Body of pancreas (tissue), 4 donors: Measurements from ENCODE around the gene SLC29A2. TPM values are rescaled to one million over a fixed set of nuclear protein-coding genes. Genes with fewer than 3 reads are reported as not detected.

ENCODE experiments used
- ATAC-seq: fragments of 150-250 bp; one replicate; pipeline ENCODE4 v1.9.1; 2016
- DNase-seq, 4 donors: peaks; one replicate each; pipeline ENCODE4 v3.0.0-alpha.2; 2019
- H3K27ac ChIP-seq, 4 donors: fragments of 200-600 bp; sonication (generic); 1 replicate in 3 of 4; 2 replicates in 1 of 4; pipeline versions ENCODE4 v1.5.1 to v1.6.1; 2016 to 2019; ENCODE audit warnings: mild to moderate bottlenecking in 1 of 4, mixed read lengths in 1 of 4, moderate library complexity in 1 of 4
- H3K27me3 ChIP-seq, 2 donors: fragments of 200-600 bp; sonication (generic); one replicate each; pipeline ENCODE4 v1.6.0; 2016; ENCODE audit warnings: mild to moderate bottlenecking in 1 of 2
- H3K36me3 ChIP-seq, 2 donors: fragments of 200-600 bp; sonication (generic); replicated peaks in 1 of 2; 2 replicates each; pipeline ENCODE4 v1.5.1; 2016; ENCODE audit warnings: low read depth in 2 of 2; ENCODE audit not compliant: insufficient read depth in 1 of 2
- H3K4me1 ChIP-seq: fragments of 200-600 bp; sonication (generic); one replicate; pipeline ENCODE4 v1.6.0; 2016
- H3K4me3 ChIP-seq, 2 donors: fragments of 200-600 bp; sonication (generic); 1 replicate in 1 of 2; 2 replicates in 1 of 2; pipeline ENCODE4 v1.5.1; 2016 to 2019
- H3K9me3 ChIP-seq, 3 donors: fragments of 200-600 bp; sonication (generic); 1 replicate in 2 of 3; 2 replicates in 1 of 3; pipeline ENCODE4 v1.5.1; 2016
- POLR2A ChIP-seq, 3 donors: fragments of 450-650 bp; IDR thresholded peaks; one replicate each; pipeline ENCODE4 v1.6.1; 2016; ENCODE audit warnings: antibody characterized with exemption in 3 of 3, mild to moderate bottlenecking in 2 of 3
- WGBS, 2 donors: methylation state at CpG; one replicate each; pipeline ENCODE4 v1.1.5; 2017; 5-methylcytosine and 5-hydroxymethylcytosine counted together
- intact Hi-C: fragments of 100-400 bp; cut with DNase I; formaldehyde crosslinking; loops from one replicate; pipeline ENCODE4 v1.15.1; 2023
- total RNA-seq, 2 donors: library from RNA; depleted of rRNA; stranded (reverse); fragments of >200 nt; gene quantifications; one replicate each; pipeline ENCODE4 v1.1.0, GENCODE V29; 2016
- TF ChIP-seq, protein P1 (sequence below), 7 experiments: fragments of 450-650 bp in 4 of 7; fragments of 200-600 bp in 3 of 7; sonication (generic) in 3 of 7; IDR thresholded peaks; one replicate each; pipeline ENCODE4 v1.5.1; 2016 to 2019; ENCODE audit warnings: antibody characterized with exemption in 7 of 7

Gene SLC29A2
- total RNA-seq, 2 donors from 2014 or later: 5.4 to 14.2 TPM

GRCh38 chr11:66413167-66413566 lies 41.6 kb upstream of the SLC29A2 start:
- intact Hi-C loops: no loop called here
- ATAC-seq (no peak), DNase-seq (no peak)
- Histone ChIP-seq H3K27ac (no peak overlapping the region), H3K4me1 (peaks cover 8% of the 10 kb centered on the region), H3K36me3 (no peaks in the 10 kb centered on the region), H3K27me3 (no peaks in the 10 kb centered on the region), H3K4me3 (no peak overlapping the region), H3K9me3 (no peaks in the 10 kb centered on the region)
- TF ChIP-seq POLR2A (IDR thresholded peaks at IDR 0.05): no peak
- TF ChIP-seq, protein P1, sequence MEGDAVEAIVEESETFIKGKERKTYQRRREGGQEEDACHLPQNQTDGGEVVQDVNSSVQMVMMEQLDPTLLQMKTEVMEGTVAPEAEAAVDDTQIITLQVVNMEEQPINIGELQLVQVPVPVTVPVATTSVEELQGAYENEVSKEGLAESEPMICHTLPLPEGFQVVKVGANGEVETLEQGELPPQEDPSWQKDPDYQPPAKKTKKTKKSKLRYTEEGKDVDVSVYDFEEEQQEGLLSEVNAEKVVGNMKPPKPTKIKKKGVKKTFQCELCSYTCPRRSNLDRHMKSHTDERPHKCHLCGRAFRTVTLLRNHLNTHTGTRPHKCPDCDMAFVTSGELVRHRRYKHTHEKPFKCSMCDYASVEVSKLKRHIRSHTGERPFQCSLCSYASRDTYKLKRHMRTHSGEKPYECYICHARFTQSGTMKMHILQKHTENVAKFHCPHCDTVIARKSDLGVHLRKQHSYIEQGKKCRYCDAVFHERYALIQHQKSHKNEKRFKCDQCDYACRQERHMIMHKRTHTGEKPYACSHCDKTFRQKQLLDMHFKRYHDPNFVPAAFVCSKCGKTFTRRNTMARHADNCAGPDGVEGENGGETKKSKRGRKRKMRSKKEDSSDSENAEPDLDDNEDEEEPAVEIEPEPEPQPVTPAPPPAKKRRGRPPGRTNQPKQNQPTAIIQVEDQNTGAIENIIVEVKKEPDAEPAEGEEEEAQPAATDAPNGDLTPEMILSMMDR (IDR thresholded peaks at IDR 0.05): no peak
- 54 to 62% methylated on average over 6 of the region's 6 CpGs for WGBS, 2 donors

GRCh38 chr11:66412110-66412509 lies 40.5 kb upstream of the SLC29A2 start:
- TF ChIP-seq, protein P1 (IDR thresholded peaks at IDR 0.05): no peak
- no peak for TF ChIP-seq POLR2A (IDR thresholded peaks at IDR 0.05)
- H3K27ac ChIP-seq: no peak overlapping the region
- H3K4me1 ChIP-seq: peaks cover 6% of the 10 kb centered on the region
- WGBS, 2 donors: 59 to 62% methylated on average over 6 of the region's 7 CpGs
- H3K36me3 ChIP-seq: no peaks in the 10 kb centered on the region
- H3K4me3 ChIP-seq: no peak overlapping the region
- no peaks in the 10 kb centered on the region for H3K9me3 ChIP-seq
- no peak for ATAC-seq
- no peak for DNase-seq
- H3K27me3 ChIP-seq: no peaks in the 10 kb centered on the region
- intact Hi-C loops: no loop called here

- no peaks in the 10 kb centered on the region for H3K27me3 ChIP-seq
- DNase-seq (no peak), ATAC-seq (no peak)
- TF ChIP-seq, protein P1 (IDR thresholded peaks at IDR 0.05): no peak
- TF ChIP-seq POLR2A (IDR thresholded peaks at IDR 0.05): no peak
- peaks cover 6% of the 10 kb centered on the region for H3K4me1 ChIP-seq
- H3K4me3 ChIP-seq: no peak overlapping the region
- no peaks in the 10 kb centered on the region for H3K36me3 ChIP-seq
- no peak overlapping the region for H3K27ac ChIP-seq
- no peaks in the 10 kb centered on the region for H3K9me3 ChIP-seq
- WGBS, 2 donors: 49 to 57% methylated on average over 4 of the region's 4 CpGs
- intact Hi-C loops: no loop called here
These were observed 39.8 kb upstream of the SLC29A2 start for GRCh38 chr11:66411323-66411722.

DNA sequence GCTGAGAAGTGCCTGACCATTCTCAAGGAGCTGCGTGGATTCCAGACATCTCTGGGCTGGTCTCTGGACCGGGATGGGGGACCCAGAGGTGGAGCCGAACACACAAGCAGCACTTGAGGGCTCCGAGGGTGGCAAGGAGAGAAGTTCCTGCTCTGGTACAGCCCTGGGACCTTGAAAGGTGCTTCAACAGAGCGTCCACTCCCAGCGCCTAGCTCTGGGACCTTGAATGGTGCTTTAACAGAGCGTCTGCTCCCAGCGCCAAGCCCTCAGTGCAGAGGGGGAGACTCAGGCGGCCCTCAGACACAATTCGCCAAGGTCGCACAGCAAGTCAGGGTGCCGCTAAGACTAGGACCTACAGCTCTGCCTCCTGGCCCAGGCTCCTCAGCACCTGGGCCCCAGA lies 38.6 kb upstream of the SLC29A2 start:
- WGBS, 2 donors: 59% methylated on average over 7 of the region's 12 CpGs; no CpG with 5 or more reads in 1 of the 2 donors
- H3K4me3 ChIP-seq: no peak overlapping the region
- intact Hi-C loops: no loop called here
- H3K36me3 ChIP-seq: no peaks in the 10 kb centered on the region
- no peaks in the 10 kb centered on the region for H3K9me3 ChIP-seq
- ATAC-seq (no peak), DNase-seq (no peak)
- H3K27ac ChIP-seq: no peak overlapping the region
- peaks cover 6% of the 10 kb centered on the region for H3K4me1 ChIP-seq
- no peaks in the 10 kb centered on the region for H3K27me3 ChIP-seq
- no peak for TF ChIP-seq POLR2A (IDR thresholded peaks at IDR 0.05)
- TF ChIP-seq, protein P1 (IDR thresholded peaks at IDR 0.05): no peak

GRCh38 chr11:66409226-66409625 lies 37.7 kb upstream of the SLC29A2 start:
- WGBS, 2 donors: 23 to 39% methylated on average over 6 to 10 of the region's 15 CpGs
- Histone ChIP-seq H3K36me3 (no peaks in the 10 kb centered on the region), H3K27ac (no peak overlapping the region), H3K27me3 (no peaks in the 10 kb centered on the region), H3K9me3 (no peaks in the 10 kb centered on the region), H3K4me1 (peaks cover 6% of the 10 kb centered on the region), H3K4me3 (no peak overlapping the region)
- DNase-seq: no peak
- no peak for ATAC-seq
- intact Hi-C loops: no loop called here
- no peak for TF ChIP-seq POLR2A (IDR thresholded peaks at IDR 0.05)
- TF ChIP-seq, protein P1 (IDR thresholded peaks at IDR 0.05): no peak
